HCT116 (cell line): ENCODE results near the gene ITPK1.

Source experiments
- CTCF ChIP-seq, 3 experiments: fragments of 200-600 bp in 1 of 3; sonication (generic) in 1 of 3; IDR thresholded peaks in 2 of 3; conservative IDR thresholded peaks in 1 of 3; 2 replicates each; pipeline ENCODE4 v1.5.1; 2012 to 2017; ENCODE audit warnings: low read depth in 2 of 3, low read length in 2 of 3, antibody characterized with exemption in 1 of 3, borderline replicate concordance in 1 of 3, control low read depth in 1 of 3, mild to moderate bottlenecking in 1 of 3, mixed read lengths in 1 of 3, mixed run types in 1 of 3, moderate library complexity in 1 of 3; ENCODE audit not compliant: insufficient read depth in 1 of 3
- ELF1 ChIP-seq: IDR thresholded peaks from 2 replicates; pipeline ENCODE4 v1.6.1; 2012; ENCODE audit warnings: low read depth, borderline replicate concordance
- EZH2 ChIP-seq: fragments of 200-600 bp; sonication (generic); IDR thresholded peaks from 2 replicates; pipeline ENCODE4 v1.6.1; 2017; ENCODE audit warnings: antibody characterized with exemption, mixed run types
- EZH2phosphoT487 ChIP-seq: fragments of 200-600 bp; IDR thresholded peaks from 2 replicates; pipeline ENCODE4 v1.6.1; 2018; ENCODE audit warnings: antibody characterized with exemption, borderline replicate concordance
- SRF ChIP-seq: IDR thresholded peaks from 2 replicates; pipeline ENCODE4 v1.6.1; 2012; ENCODE audit warnings: low read depth
- YY1 ChIP-seq: IDR thresholded peaks from 2 replicates; pipeline ENCODE4 v1.6.1; 2011; ENCODE audit warnings: low read length, low read depth, moderate library complexity, mild to moderate bottlenecking; ENCODE audit not compliant: insufficient replicate concordance; ENCODE audit errors: extremely low read depth

DNA sequence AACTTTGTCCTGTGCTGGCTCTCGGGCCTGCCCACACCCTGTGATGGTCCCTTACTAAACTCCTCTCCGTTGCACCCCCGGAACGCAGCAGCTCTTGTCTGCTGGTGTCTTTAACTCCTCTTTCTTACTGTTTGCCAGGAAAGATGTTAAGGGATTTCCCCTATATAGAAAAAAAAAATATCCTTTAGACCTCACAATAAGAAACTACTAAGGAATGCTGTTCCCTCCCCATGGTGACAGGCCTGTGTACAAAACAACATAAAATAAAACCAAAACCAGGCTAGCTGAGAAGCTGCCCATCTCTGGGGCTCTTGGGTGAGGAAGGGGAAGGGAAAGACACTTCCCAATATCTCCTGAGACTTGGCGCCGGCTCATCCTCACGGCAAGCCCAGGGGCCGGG, 97.4 kb downstream of the ITPK1 start:
- no peak for TF ChIP-seq EZH2phosphoT487
- TF ChIP-seq EZH2: no peak
- no peak for TF ChIP-seq CTCF (IDR thresholded peaks at IDR 0.05 in 2 of 3, conservative IDR thresholded peaks at IDR 0.05 in 1 of 3; ENCODE audit: borderline replicate concordance in 1 of 3, insufficient read depth in 1 of 3, low read depth in 2 of 3, low read length in 2 of 3)
- no peak for TF ChIP-seq ELF1
- no peak for TF ChIP-seq SRF
- no peak for TF ChIP-seq YY1
